HepG2 (cell line): ENCODE data around the gene ABCC1. TPM values are rescaled to one million over a fixed set of nuclear protein-coding genes. Genes with fewer than 3 reads are reported as not detected.

Experiments
- ATAC-seq: fragments of 200-7000 bp; cut with Tn5 transposase; 3 replicates; pipeline ENCODE4 v1.9.1; 2020; ENCODE audit warnings: mild to moderate bottlenecking, moderate library complexity
- BruUV-seq: library from RNA; stranded (reverse); fragments of 400-500 nt; replicated peaks from 2 replicates; lab custom pipeline; 2021; lab: Mats Ljungman, UMichigan
- CTCF ChIA-PET: fragments of 300-600 bp; formaldehyde crosslinking; extraction: SDS; loops from one replicate; lab custom pipeline; 2021; ENCODE audit warnings: low total read pairs, inconsistent platforms, low intra/inter-chr PET ratio; lab: Yijun Ruan, JAX
- POLR2A ChIA-PET: fragments of 350-600 bp; sonication (Branson Sonifier 250); formaldehyde crosslinking; loops from one replicate; lab custom pipeline; 2020; ENCODE audit warnings: antibody characterized with exemption, inconsistent platforms; lab: Yijun Ruan, JAX
- DNase-seq: peaks from one replicate; pipeline ENCODE4 v3.0.0-alpha.2; 2015; ENCODE audit warnings: low spot score
- FAIRE-seq: peaks from 3 replicates; lab custom pipeline; 2011; peaks lifted over from hg19 to GRCh38; lab: Jason Lieb, UNC
- H2AFZ ChIP-seq: one replicate; pipeline ENCODE4 v1.6.1; 2011; ENCODE audit warnings: low read length, inconsistent platforms
- H3K27ac ChIP-seq: fragments of 300-600 bp; 3 replicates; pipeline ENCODE4 v1.8.0; 2011; ENCODE audit warnings: mixed run types, mild to moderate bottlenecking, mixed read lengths, low read length, inconsistent platforms; ENCODE audit not compliant: insufficient read depth; ENCODE audit errors: extremely low read length
- H3K27me3 ChIP-seq, 2 experiments: fragments of 200-600 bp in 1 of 2; 2 replicates in 1 of 2; 3 replicates in 1 of 2; pipeline versions ENCODE4 v1.6.0 to v1.8.0; 2011; ENCODE audit warnings: low read length in 2 of 2, mild to moderate bottlenecking in 2 of 2, moderate library complexity in 2 of 2, inconsistent platforms in 1 of 2; ENCODE audit not compliant: insufficient read depth in 2 of 2, control insufficient read depth in 1 of 2
- H3K36me3 ChIP-seq, 2 experiments: fragments of 200-600 bp in 1 of 2; replicated peaks in 1 of 2; 2 replicates in 1 of 2; 3 replicates in 1 of 2; pipeline versions ENCODE4 v1.5.1 to v1.8.0; 2011; ENCODE audit warnings: low read length in 2 of 2, inconsistent platforms in 1 of 2; ENCODE audit not compliant: insufficient read depth in 2 of 2, control insufficient read depth in 1 of 2
- H3K4me1 ChIP-seq: 2 replicates; pipeline ENCODE4 v1.5.1; 2012; ENCODE audit warnings: low read length, inconsistent platforms; ENCODE audit not compliant: insufficient read depth
- H3K4me2 ChIP-seq: 2 replicates; pipeline ENCODE4 v1.6.0; 2011; ENCODE audit warnings: low read depth, low read length, inconsistent platforms
- H3K4me3 ChIP-seq, 3 experiments: fragments of 200-600 bp in 1 of 3; sonication (generic), shearing (Covaris generic) in 1 of 3; replicated peaks in 1 of 3; 2 replicates each; pipeline ENCODE4 v1.5.1; 2011 to 2016; ENCODE audit warnings: low read length in 3 of 3, inconsistent platforms in 2 of 3, low read depth in 2 of 3, mild to moderate bottlenecking in 2 of 3, control low read depth in 1 of 3, mixed read lengths in 1 of 3; ENCODE audit not compliant: insufficient read depth in 1 of 3
- H3K79me2 ChIP-seq: one replicate; pipeline ENCODE4 v1.6.1; 2011; ENCODE audit warnings: low read length, inconsistent platforms; ENCODE audit not compliant: insufficient read depth
- H3K9ac ChIP-seq: 2 replicates; pipeline ENCODE4 v1.6.0; 2011; ENCODE audit warnings: mild to moderate bottlenecking, low read depth, low read length, inconsistent platforms; ENCODE audit not compliant: insufficient read depth
- H3K9me3 ChIP-seq: 2 replicates; pipeline ENCODE4 v1.5.1; 2012; ENCODE audit warnings: mild to moderate bottlenecking, low read length
- H4K20me1 ChIP-seq: 2 replicates; pipeline ENCODE4 v1.6.0; 2011; ENCODE audit warnings: inconsistent platforms, mild to moderate bottlenecking, low read length, moderate library complexity; ENCODE audit not compliant: insufficient read depth
- CBX1 ChIP-seq: IDR thresholded peaks from one replicate; pipeline ENCODE4 v1.6.1; 2016; ENCODE audit warnings: antibody characterized with exemption, low read depth
- CC2D1A ChIP-seq: sonication (generic); formaldehyde crosslinking; IDR thresholded peaks from 2 replicates; pipeline ENCODE4 v1.8.1; 2023; ENCODE audit warnings: mild to moderate bottlenecking, missing genetic modification reagents
- DPF2 ChIP-seq: sonication (generic); formaldehyde crosslinking; IDR thresholded peaks from 2 replicates; pipeline ENCODE4 v1.4.0; 2020; ENCODE audit warnings: mild to moderate bottlenecking, low read depth, missing genetic modification reagents, borderline replicate concordance
- EHMT2 ChIP-seq: fragments of 200-600 bp; sonication (generic); IDR thresholded peaks from 2 replicates; pipeline ENCODE4 v1.7.0; 2017; ENCODE audit warnings: antibody characterized with exemption, low read depth, low read length, borderline replicate concordance
- HMG20B ChIP-seq: conservative IDR thresholded peaks from 2 replicates; pipeline ENCODE4 v1.6.1; 2016; ENCODE audit warnings: missing genetic modification reagents, missing compliant biosample characterization
- KDM1A ChIP-seq: IDR thresholded peaks from 2 replicates; pipeline ENCODE4 v1.6.1; 2016; ENCODE audit warnings: missing compliant biosample characterization
- PAF1 ChIP-seq: IDR thresholded peaks from 2 replicates; pipeline ENCODE4 v1.6.1; 2016; ENCODE audit warnings: missing genetic modification reagents, missing compliant biosample characterization
- REL ChIP-seq: sonication (generic); formaldehyde crosslinking; conservative IDR thresholded peaks from 2 replicates; pipeline ENCODE4 v1.8.0; 2022; ENCODE audit warnings: mild to moderate bottlenecking, missing genetic modification reagents, moderate library complexity
- TCF12 ChIP-seq, 2 experiments: fragments of 450-650 bp in 1 of 2; sonication (generic) in 1 of 2; formaldehyde crosslinking in 1 of 2; IDR thresholded peaks; 2 replicates each; pipeline versions ENCODE4 v1.6.1 to v1.8.0; 2017 to 2022; ENCODE audit warnings: antibody characterized with exemption in 1 of 2, mild to moderate bottlenecking in 1 of 2, missing genetic modification reagents in 1 of 2, moderate library complexity in 1 of 2
- ZNF768 ChIP-seq: sonication (generic); formaldehyde crosslinking; IDR thresholded peaks from 2 replicates; pipeline ENCODE4 v1.4.0; 2020; ENCODE audit warnings: missing genetic modification reagents
- WGBS: methylation state at CpG from one replicate; pipeline ENCODE4 v1.1.6; 2017; ENCODE audit warnings: low lambda C conversion rate; 5-methylcytosine and 5-hydroxymethylcytosine counted together
- in situ Hi-C: cut with HindIII; loops from 2 replicates; pipeline ENCODE4 v1.10.0; 2017; ENCODE audit warnings: low pct_unique_long_range_greater_than_20kb; ENCODE audit not compliant: extremely low pct_ligation_motif_present
- intact Hi-C: fragments of 100-400 bp; cut with micrococcal nuclease; formaldehyde crosslinking; loops from one replicate; pipeline ENCODE4 v1.10.0; 2022; ENCODE audit not compliant: unreplicated experiment
- polyA plus RNA-seq, 8 experiments: library from polyadenylated mRNA; depleted of rRNA in 3 of 8; stranded (reverse) in 7 of 8; unstranded in 1 of 8; fragments of >200 nt; fragmentation: Illumina TruSeq in 4 of 8; extraction: Trizol in 4 of 8; gene quantifications; 2 replicates each; pipeline versions ENCODE4 v1.2.1 to v1.2.3, GENCODE V29; 2011 to 2016; ENCODE audit warnings: low read depth in 4 of 8, missing spikeins in 1 of 8, mixed read lengths in 1 of 8; ENCODE audit not compliant: insufficient read depth in 1 of 8
- total RNA-seq, 5 experiments: library from RNA; depleted of rRNA; stranded (reverse); fragments of >200 nt; fragmentation: Illumina TruSeq; extraction: Trizol; gene quantifications; 2 replicates each; pipeline ENCODE4 v1.2.3, GENCODE V29; 2016; ENCODE audit warnings: low read depth in 1 of 5
- TF ChIP-seq, protein P1 (sequence below): sonication (generic); formaldehyde crosslinking; IDR thresholded peaks from 2 replicates; pipeline ENCODE4 v1.4.0; 2020; ENCODE audit warnings: missing genetic modification reagents
- TF ChIP-seq, protein P2 (sequence below): sonication (generic); formaldehyde crosslinking; IDR thresholded peaks from 2 replicates; pipeline ENCODE4 v1.4.0; 2020; ENCODE audit warnings: missing genetic modification reagents
- TF ChIP-seq, protein P3 (sequence below): sonication (generic); formaldehyde crosslinking; IDR thresholded peaks from 2 replicates; pipeline ENCODE4 v1.8.0; 2022; ENCODE audit warnings: low read depth, missing genetic modification reagents
- TF ChIP-seq, protein P4 (sequence below): sonication (generic); formaldehyde crosslinking; IDR thresholded peaks from 2 replicates; pipeline ENCODE4 v1.5.0; 2020; ENCODE audit warnings: mild to moderate bottlenecking, missing genetic modification reagents, moderate library complexity
- TF ChIP-seq, protein P5 (sequence below): fragments of 450-650 bp; IDR thresholded peaks from 2 replicates; pipeline ENCODE4 v1.6.1; 2017
- TF ChIP-seq, protein P6 (sequence below): sonication (generic); formaldehyde crosslinking; IDR thresholded peaks from 2 replicates; pipeline ENCODE4 v1.8.0; 2022; ENCODE audit warnings: mild to moderate bottlenecking, missing genetic modification reagents, moderate library complexity

Gene ABCC1
- total and polyA plus RNA-seq, 2 of the 13 experiments (the other 11 are each of a cell fraction or from before 2014, with no cell fraction given): 13.0 to 30.6 TPM

DNA sequence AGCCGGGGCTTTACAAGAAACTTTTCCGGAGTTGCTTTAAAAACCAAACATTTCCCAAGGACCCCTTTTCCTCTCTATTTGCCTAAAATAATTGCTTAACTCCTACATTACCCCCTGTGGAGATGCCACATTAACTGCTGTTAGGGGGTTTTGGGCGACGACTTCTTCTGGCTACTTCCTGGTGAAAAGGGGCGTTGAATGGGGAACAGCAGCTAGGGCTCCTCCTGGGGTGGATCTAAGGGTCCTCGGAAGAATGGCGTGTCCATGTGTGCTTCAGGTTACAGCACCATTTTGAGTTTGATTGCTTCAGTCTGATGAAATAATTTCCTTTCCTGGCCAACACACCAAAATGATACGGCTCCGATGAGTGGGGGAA, 22.0 kb downstream of the ABCC1 start:
- intact Hi-C loops: no loop called here
- Histone ChIP-seq H3K4me3 (no peak overlapping the region), H3K36me3 (peaks cover 3 to 7% of the 10 kb centered on the region in 2 experiments; a peak in 4 of 5 replicates), H3K9ac (no peak overlapping the region), H2AFZ (no peak overlapping the region), H3K9me3 (0 out of 2 replicates have a peak, but pooled peaks cover 5% of the 10 kb centered on the region), H3K4me1 (peaks cover 17% of the 10 kb centered on the region), H3K27me3 (no peaks in the 10 kb centered on the region), H3K4me2 (no peak overlapping the region), H3K27ac (no peak overlapping the region), H3K79me2 (peaks cover 73% of the 10 kb centered on the region), H4K20me1 (peaks cover 20% of the 10 kb centered on the region; the same call in 1 of the 2 replicates)
- BruUV-seq: no TSS peak
- ChIA-PET POLR2A (no interaction called here), CTCF (no interaction called here)
- 93% methylated on average over 9 of the region's 9 CpGs for WGBS
- in situ Hi-C loops: no loop called here
- FAIRE-seq: no peak
- DNase-seq: no peak
- no peak for ATAC-seq
- TF ChIP-seq, protein P1, sequence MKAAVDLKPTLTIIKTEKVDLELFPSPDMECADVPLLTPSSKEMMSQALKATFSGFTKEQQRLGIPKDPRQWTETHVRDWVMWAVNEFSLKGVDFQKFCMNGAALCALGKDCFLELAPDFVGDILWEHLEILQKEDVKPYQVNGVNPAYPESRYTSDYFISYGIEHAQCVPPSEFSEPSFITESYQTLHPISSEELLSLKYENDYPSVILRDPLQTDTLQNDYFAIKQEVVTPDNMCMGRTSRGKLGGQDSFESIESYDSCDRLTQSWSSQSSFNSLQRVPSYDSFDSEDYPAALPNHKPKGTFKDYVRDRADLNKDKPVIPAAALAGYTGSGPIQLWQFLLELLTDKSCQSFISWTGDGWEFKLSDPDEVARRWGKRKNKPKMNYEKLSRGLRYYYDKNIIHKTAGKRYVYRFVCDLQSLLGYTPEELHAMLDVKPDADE: no peak
- TF ChIP-seq CC2D1A (CRISPR knock-in tag) (no peak), PAF1 (CRISPR knock-in tag) (no peak), ZNF768 (CRISPR knock-in tag) (no peak), CBX1 (no peak), TCF12 (IDR thresholded peaks at IDR 0.05) (no peak), TCF12 (CRISPR knock-in tag; IDR thresholded peaks at IDR 0.05) (no peak), DPF2 (no peak), REL (CRISPR knock-in tag) (no peak), KDM1A (no peak), EHMT2 (no peak), HMG20B (CRISPR knock-in tag) (no peak)
- TF ChIP-seq, protein P2, sequence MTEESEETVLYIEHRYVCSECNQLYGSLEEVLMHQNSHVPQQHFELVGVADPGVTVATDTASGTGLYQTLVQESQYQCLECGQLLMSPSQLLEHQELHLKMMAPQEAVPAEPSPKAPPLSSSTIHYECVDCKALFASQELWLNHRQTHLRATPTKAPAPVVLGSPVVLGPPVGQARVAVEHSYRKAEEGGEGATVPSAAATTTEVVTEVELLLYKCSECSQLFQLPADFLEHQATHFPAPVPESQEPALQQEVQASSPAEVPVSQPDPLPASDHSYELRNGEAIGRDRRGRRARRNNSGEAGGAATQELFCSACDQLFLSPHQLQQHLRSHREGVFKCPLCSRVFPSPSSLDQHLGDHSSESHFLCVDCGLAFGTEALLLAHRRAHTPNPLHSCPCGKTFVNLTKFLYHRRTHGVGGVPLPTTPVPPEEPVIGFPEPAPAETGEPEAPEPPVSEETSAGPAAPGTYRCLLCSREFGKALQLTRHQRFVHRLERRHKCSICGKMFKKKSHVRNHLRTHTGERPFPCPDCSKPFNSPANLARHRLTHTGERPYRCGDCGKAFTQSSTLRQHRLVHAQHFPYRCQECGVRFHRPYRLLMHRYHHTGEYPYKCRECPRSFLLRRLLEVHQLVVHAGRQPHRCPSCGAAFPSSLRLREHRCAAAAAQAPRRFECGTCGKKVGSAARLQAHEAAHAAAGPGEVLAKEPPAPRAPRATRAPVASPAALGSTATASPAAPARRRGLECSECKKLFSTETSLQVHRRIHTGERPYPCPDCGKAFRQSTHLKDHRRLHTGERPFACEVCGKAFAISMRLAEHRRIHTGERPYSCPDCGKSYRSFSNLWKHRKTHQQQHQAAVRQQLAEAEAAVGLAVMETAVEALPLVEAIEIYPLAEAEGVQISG (CRISPR knock-in tag): no peak
- TF ChIP-seq, protein P3, sequence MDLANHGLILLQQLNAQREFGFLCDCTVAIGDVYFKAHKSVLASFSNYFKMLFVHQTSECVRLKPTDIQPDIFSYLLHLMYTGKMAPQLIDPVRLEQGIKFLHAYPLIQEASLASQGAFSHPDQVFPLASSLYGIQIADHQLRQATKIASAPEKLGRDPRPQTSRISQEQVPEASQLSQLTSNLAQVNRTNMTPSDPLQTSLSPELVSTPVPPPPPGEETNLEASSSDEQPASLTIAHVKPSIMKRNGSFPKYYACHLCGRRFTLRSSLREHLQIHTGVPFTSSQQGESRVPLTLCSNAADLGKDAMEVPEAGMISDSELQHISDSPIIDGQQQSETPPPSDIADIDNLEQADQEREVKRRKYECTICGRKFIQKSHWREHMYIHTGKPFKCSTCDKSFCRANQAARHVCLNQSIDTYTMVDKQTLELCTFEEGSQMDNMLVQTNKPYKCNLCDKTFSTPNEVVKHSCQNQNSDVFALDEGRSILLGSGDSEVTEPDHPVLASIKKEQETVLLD (CRISPR knock-in tag): no peak
- TF ChIP-seq, protein P4, sequence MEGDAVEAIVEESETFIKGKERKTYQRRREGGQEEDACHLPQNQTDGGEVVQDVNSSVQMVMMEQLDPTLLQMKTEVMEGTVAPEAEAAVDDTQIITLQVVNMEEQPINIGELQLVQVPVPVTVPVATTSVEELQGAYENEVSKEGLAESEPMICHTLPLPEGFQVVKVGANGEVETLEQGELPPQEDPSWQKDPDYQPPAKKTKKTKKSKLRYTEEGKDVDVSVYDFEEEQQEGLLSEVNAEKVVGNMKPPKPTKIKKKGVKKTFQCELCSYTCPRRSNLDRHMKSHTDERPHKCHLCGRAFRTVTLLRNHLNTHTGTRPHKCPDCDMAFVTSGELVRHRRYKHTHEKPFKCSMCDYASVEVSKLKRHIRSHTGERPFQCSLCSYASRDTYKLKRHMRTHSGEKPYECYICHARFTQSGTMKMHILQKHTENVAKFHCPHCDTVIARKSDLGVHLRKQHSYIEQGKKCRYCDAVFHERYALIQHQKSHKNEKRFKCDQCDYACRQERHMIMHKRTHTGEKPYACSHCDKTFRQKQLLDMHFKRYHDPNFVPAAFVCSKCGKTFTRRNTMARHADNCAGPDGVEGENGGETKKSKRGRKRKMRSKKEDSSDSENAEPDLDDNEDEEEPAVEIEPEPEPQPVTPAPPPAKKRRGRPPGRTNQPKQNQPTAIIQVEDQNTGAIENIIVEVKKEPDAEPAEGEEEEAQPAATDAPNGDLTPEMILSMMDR (CRISPR knock-in tag): no peak
- TF ChIP-seq, protein P5, sequence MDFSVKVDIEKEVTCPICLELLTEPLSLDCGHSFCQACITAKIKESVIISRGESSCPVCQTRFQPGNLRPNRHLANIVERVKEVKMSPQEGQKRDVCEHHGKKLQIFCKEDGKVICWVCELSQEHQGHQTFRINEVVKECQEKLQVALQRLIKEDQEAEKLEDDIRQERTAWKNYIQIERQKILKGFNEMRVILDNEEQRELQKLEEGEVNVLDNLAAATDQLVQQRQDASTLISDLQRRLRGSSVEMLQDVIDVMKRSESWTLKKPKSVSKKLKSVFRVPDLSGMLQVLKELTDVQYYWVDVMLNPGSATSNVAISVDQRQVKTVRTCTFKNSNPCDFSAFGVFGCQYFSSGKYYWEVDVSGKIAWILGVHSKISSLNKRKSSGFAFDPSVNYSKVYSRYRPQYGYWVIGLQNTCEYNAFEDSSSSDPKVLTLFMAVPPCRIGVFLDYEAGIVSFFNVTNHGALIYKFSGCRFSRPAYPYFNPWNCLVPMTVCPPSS: no peak
- TF ChIP-seq, protein P6, sequence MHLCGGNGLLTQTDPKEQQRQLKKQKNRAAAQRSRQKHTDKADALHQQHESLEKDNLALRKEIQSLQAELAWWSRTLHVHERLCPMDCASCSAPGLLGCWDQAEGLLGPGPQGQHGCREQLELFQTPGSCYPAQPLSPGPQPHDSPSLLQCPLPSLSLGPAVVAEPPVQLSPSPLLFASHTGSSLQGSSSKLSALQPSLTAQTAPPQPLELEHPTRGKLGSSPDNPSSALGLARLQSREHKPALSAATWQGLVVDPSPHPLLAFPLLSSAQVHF (CRISPR knock-in tag): no peak
